Activated naive CD4-positive, alpha-beta T cell treated with anti-CD3 and anti-CD28 coated beads, Interleukin-2, amount 50 U/mL, for 16 hours (primary cell): Measurements from ENCODE around the gene S100P.
A peak's percentile ranks its signal among the peaks of the same experiment; 100 is the strongest.
"Not testable (repeated sequence)": the region's sequence is repeated elsewhere in the genome, so short reads cannot be mapped to it uniquely, and the experiment has no call there.

Source experiments
- DNase-seq: peaks from one replicate; pipeline ENCODE4 v3.0.0-alpha.2; 2020

S100P gene

DNA sequence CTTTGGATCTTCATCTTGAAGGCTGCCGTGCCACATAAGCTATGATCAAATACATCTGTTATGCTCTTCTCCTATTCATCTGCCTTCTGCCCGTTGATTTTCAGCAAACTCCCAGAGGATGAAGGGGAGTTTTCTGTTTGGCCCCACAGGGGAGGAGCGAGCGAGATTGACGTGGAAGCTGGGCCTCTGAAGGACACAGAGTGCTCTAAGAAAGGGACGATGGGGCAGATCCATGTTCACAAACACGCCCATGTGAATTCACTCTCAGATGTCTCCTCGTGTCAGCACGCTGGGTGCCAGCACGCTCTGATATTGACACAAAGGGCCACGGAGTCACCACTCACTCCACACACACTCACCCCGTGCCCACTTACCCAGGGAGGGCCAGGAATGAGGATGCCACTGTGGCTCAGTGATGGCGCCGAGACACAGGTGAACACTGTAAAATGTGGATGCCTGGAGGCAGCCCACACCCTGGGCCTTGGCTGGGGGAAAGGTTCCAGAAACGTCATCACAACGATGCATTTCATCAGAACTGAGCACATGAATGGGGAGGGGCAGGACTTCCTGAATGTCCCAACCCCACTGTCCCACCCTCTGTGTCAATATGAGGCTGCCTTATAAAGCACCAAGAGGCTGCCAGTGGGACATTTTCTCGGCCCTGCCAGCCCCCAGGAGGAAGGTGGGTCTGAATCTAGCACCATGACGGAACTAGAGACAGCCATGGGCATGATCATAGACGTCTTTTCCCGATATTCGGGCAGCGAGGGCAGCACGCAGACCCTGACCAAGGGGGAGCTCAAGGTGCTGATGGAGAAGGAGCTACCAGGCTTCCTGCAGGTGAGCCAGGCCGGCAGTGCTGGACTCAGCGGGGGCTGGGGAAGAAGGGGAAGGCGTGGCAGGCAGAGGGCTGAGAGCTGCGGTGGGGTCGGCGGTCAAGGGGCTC, at the start of gene S100P:
Gene S100P, plus strand, starts transcription at position 648 of the 946 bp plus-strand sequence. Its CDS starts 55 bp downstream, at position 703.
- no peak for DNase-seq

DNA sequence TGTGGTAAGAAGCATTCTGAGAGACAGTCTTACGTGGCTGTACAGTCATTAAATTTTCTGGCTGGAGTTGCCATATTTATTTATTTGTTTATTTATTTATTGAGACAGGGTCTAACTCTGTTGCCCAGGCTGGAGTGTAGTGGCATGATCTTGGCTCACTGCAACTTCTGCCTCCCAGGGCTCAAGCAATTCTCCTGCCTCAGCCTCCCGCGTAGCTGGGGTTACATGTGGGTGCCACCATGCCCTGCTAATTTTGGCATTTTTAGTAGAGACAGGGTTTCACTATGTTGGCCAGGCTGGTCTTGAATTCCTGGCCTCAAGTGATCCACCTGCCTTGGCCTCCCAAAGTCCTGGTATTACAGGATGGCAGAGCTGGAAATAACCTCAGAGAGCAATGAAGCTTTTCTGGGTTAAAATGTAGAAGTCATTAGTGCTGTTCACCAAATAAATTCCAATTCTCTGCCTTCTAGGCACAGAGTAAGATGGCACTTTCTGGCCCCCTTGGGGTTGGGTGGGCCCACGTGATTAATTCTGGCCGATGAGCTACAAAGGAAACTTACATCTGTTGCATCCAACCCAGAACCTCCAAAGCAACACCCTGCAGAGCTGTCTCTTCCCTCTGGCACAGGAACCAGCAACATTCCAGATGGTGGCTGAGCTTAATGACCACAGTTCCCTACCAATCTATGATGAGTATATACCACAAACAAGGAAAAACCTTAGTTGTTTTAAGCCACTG, 48.7 kb upstream of the S100P start:
- DNase-seq, result no peak

DNA sequence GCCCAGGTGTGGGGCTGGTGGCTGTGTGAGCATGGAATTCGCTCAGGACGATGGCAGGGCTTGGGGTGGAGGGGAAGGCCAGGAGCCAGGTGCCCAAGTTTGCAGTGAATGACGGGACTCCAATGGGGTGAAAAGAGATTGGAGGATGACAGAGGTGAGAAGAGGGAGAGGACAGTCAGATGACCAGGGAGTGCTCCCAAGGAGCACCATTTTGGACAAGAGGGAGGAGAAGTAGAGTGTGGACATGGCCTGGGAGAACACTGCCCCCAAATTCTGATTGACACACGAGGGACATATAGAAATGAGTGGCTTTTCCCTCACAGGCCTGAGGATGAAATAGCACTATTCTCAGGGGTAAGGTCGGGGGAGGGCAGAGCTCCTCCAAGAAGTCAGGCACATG, 46.5 kb upstream of the S100P start:
- no peak for DNase-seq

DNA sequence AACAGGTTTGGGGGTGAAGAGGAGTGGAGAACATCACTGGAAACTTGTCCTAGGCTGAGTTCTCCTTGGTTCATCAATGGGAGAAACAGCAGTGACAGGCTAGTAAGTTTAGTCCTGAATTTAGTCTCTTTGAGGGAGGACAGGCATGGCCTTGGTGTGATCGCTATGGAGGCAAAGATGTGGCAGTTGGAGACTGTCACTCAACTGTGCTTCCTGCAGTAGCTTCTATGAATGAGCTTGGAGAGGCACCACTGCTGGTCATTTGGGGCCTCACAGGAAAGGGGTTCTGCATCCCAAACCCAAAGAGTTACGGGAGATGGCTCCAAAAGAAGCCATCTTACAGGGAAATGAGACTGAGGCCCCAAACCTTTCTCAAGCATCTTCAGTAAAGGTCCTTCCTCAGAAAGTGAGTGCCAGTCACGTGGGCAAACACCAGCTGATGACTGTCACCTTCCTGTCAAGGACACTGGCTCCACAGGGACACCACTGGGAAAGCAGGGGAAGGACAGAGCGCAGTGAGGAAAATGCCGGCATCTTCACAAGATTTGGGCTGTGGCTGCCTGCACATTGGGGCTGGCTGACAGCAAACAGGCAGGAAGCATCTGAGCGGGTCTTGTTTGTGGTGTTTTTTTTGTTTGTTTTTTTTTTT, 46.0 kb upstream of the S100P start:
- DNase-seq, result no peak

DNA sequence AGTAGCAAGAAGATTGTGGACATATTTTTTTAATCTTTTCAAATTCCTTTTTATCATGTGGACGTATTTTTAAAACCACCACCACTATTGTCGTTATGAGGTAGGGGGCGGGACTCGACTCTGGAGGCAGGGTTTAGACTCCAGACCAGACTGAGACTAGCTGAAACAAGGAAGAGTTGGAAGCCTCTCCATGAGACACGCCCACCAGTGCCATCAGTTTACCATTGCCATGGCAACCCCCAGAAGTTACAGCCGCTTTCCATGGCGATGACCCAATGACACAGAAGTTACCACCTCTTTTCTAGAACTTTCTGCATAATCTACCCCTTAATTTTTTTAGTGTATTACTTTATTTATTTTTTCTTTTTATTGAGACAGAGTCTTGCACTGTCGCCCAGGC, 44.5 kb upstream of the S100P start:
- DNase-seq, result no peak

DNA sequence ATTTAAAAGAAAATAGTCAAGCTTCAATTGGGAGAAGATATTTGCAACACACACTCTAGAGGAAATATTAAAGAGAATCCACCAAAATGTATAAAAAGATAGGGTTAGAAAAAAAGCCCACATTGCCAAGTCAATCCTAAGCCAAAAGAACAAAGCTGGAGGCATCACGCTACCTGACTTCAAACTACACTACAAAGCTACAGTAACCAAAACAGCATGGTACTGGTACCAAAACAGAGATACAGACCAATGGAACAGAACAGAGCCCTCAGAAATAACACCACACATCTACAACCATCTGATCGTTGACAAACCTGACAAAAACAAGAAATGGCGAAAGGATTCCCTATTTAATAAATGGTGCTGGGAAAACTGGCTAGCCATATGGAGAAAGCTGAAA, 39.5 kb upstream of the S100P start:
- not testable (repeated sequence) for DNase-seq

DNA sequence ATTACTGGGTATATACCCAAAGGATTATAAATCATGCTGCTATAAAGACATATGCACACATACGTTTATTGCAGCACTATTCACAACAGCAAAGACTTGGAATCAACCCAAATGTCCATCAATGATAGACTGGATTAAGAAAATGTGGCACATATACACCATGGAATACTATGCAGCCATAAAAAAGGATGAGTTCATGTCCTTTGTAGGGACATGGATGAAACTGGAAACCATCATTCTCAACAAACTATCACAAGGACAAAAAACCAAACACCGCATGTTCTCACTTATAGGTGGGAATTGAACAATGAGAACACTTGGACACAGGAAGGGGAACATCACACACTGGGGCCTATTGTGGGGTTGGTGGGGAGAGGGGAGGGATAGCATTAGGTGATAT, 38.4 kb upstream of the S100P start:
- DNase-seq, result not testable (repeated sequence)

DNA sequence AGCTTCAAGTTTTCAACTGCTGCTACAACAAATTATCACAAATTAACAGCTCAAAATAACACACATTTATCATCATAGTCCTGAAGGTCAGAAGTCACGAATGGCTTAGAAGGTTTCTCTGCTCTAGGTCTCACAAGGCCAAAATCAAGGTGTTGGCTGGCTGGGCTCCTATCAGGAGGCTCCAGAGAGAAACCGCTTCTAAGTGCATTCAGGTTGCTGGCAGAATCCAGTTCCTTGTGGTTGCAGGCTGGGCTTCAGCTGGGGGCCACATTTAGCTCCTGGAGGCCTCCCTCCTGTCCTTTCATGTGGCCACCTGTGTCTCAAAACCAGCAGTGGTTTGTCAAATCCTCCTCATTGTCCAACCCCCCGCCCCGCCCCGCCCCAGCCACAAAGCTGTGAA, 37.8 kb upstream of the S100P start:
- no peak for DNase-seq

DNA sequence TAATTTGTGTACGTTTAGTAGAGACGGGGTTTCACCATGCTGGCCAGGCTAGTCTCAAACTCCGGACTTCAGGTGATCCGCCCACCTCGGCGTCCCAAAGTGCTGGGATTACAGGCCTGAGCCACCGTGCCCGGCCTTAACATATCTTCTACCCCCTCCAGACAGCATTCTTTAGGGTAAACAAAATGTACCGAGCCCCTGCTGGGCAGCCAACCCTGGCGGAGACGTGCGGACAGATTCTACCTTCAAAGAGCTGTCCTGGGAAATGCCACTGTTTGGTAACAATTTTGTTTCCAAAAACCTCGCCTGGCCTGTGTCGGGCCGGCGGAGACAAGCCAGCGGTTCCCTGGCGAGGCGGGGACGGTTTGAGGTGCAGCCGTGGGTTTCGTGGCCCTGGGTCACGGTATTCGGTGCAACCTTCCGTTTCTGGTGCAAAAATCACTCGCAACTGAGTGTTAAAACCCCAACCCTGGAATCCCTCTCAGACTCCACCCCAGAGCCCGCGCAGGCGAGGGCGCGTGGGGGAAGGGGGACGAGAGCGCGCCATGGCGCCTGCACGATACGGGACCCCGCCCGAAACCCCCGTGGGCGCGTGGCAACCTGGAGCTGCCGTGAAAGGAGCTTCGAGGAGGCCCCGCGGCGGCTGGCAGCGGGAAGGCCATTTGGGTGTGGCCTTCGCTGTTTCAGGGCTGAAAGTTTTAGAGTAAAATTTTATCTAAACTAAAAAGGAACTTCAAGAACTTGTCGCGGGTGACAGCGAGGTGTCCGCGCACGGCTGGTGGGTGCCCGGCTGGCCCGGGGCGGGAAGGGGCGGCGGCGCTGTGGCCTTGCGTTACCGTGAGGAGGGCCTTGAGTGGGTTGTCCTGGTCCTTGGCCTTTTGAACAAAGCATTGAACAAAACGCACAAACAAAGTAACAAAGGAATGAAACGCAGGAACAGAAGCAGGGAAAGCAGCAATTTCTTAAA, 36.2 kb upstream of the S100P start:
- DNase-seq, result no peak

DNA sequence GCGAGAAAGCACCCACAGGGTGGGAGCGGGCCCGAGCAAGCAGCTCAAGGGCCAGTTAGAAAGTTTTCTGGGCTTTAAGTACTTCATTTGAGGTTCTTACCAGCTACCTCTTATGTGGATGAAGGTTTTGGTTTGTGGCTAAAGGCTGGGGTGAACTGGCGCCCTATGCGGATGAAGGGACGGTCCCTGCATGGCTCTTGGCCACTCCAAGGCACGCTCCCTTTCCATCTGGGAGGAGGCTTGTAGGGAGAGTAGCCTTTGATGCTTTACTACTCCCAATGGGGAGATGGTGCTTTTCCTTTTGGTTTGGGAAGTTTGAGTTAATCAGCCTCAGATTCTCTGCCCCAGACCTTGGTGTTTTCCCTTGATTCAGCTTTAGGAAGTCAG, 35.5 kb upstream of the S100P start:
- no peak for DNase-seq

DNA sequence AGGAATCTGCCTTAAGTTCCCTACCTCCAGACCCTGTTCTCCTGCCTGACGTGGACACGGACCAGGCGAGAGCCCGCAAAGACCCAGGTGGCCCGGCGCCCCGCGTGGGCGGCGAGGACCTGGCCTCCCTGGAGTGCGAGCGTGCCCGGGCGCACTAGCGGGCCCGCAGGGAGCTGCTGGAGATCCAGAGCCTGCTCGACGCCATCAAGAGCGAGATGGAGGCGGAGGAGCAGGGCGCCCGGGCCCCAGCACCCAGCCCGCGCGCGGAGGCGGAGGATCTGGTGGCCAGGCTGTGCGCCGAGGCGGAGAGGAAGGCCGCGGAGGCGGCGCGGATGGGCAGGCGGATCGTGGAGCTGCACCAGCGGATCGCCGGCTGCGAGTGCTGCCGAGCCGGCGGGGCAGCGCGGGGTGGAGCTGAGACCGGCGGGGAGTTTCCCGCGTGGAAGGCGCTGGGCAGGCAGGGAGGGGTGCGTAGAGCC, 35.0 kb upstream of the S100P start:
- DNase-seq, result peak; percentile 61

DNA sequence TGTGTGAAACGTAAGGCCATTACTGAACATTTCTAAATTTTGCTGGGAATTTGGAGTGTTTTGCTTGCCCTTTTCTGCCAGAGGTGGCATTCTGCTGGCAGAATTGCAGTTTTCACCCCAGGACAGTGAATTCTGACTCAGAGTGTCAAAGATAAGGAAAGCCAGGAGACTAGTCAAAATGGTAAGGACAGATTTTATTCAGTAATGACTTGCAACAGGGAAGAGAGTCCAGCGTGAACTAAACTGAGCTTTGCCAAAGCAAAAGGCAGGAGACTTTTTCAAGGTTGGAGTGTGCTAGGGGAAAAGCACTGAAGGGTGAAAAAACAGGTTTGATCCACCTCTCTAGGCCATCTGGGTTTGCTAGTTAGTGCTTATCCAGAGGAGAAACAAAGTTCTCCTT, 33.8 kb upstream of the S100P start:
- no peak for DNase-seq

DNA sequence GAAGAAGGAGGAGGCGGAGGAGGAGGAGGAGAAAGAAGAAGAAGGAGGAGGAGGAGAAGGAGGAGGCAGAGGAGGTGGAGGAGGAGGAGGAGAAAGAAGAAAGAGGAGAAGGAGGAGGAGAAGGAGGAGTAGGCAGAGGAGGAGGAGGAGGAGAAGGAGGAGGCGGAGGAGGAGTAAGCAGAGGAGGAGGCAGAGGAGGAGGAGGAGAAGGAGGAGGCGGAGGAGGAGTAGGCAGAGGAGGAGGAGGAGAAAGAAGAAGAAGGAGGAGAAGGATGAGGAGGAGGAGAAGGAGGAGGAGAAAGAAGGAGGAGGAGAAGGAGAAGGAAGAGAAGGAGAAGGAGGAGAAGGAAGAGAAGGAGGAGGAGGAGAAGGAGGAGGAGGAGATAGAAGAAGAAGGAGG, 33.2 kb upstream of the S100P start:
- DNase-seq, result no peak

DNA sequence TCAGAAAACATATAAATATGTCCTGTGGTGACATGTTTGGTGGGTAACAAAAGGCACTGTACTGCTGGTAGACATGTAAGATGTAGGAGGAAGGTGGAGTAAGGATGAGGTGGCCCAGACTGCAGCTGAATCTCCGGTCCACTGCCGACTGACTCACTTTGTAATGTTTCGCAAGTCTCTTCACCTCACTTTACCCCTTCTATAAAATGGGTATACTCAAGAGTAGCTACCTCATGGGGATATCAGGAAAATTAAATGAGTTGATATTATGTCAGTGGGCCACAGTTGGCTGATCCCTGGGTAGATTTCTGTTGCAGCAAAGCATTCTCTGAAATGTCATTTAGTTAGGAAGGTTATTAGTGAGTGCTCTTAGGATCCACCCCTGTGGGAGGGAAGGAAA, 31.1 kb upstream of the S100P start:
- DNase-seq, result no peak

DNA sequence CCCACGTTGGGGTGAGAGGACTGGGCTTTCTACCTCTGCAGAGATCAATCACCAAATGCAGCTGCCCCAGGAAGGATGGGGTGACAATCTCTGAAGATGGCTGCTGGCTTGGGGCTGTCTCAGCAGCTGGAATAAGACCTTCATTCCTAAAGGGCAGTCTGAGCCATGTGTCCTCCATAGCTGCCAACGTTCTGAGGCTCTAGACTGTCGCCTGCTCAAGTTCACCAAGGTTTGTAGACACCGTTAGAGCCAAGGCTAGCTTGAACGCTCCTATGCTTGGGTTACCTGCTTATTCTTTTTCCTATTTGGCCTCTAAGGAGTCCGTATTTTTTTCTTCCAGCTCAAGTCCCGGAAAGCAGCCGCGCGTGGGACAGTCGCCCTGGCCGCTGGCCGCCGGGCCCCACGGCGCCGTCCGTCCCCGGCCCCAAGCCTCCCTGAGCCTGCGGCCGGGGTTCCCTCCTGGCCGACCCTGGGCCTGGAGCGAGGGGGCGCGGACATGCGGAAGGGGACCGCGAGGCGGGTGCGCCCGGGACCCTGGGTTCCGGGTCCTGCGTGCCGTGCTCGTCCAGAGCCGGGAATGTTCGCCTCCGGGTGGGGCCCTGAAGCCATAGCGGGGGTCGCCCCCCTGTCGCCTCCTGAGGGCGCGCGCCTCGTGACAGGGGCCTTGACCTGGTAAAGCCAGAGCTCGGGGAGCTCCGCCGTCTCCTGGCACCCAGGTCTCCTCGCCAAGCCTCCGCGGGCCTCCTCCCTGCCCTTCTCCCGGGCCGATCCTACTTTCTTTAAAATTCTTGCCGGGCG, 29.9 kb upstream of the S100P start:
- no peak for DNase-seq

DNA sequence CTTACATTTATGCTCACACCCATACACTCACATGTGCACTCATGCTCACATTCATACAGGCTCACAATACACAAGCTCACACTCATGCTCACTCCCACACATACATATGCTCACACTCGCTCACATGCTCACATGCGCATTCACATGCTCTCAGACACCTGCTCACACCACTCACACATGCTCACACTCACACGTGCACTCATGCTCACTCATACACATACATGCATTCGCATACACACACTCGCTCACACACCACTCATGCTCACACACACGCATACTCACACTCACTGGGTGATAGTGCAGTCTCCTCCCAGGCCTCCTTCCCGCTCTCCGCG, 28.4 kb upstream of the S100P start:
- no peak for DNase-seq

DNA sequence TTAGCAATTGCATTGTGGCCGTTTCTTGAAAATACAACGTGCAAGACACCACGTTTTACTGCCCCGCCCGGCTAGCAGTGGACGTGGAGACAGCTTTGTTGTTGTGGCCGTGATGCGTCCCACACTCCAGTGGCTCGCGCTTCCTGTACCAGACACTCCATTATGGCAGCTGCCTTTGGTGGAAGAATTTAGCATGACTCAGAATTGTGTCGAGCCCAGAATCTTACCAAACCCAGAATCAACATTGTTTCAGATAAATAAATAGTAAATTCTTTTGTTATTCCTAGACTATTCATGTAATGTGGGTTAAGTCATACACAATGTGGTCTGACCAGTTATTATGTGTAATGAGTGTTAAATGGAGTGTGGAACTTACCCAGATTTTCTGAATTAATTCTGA, 25.3 kb upstream of the S100P start:
- DNase-seq, result no peak

DNA sequence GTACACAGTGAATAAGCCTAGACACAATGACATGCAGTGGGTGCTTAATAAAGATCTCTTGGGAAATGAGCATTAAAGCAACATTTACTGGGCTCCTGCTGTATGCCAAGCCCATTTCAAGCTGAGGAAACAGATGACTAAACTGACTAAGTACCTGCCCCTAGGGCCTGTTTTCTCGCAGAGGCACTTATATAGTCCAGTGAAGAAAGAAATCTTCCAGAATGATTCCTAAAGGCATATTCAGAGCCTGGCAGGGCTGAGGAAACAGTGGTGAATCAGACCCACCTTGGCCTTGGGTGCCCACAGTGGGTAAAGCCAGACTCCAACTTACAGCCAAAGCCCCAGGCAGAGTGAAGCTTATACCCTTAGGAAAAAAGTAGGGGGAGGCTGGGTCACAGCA, 22.0 kb upstream of the S100P start:
- no peak for DNase-seq

DNA sequence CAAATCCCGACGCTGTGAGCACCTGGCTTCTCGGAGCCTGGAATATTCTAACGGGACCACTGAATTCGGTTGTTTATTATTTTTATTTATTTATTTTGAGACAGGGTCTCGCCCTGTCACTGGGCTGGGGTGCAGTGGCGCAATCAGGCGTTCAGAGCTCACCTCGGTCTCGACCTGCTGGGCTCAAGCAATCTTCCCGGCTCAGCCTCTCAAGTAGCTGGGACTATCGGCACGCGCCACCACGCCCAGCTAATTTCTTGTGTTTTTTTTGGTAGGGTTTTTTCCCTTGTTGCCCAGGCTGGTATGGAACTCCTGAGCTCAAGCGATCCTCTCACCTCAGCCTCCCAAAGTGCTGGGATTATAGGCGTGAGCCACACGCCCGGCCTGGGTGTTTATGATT, 21.5 kb upstream of the S100P start:
- DNase-seq, result no peak

DNA sequence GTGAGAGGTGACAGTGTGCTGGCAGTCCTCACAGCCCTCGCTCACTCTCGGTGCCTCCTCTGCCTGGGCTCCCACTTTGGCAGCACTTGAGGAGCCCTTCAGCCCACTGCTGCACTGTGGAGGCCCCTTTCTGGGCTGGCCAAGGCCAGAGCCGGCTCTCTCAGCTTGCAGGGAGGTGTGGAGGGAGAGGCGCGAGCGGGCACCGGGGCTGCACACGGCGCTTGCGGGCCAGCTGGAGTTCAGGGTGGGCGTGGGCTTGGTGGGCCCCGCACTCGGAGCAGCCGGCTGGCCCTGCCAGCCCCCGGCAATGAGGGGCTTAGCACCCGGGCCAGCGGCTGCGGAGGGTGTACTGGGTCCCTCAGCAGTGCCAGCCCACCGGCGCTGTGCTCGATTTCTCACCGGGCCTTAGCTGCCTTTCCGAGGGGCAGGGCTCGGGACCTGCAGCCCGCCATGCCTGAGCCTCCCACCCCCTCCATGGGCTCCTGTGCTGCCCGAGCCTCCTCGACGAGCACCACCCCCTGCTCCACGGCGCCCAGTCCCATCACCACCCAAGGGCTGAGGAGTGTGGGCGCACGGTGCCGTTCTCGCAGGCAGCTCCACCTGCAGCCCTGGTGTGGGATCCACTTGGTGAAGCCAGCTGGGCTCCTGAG, 21.0 kb upstream of the S100P start:
- DNase-seq, result not testable (repeated sequence)

DNA sequence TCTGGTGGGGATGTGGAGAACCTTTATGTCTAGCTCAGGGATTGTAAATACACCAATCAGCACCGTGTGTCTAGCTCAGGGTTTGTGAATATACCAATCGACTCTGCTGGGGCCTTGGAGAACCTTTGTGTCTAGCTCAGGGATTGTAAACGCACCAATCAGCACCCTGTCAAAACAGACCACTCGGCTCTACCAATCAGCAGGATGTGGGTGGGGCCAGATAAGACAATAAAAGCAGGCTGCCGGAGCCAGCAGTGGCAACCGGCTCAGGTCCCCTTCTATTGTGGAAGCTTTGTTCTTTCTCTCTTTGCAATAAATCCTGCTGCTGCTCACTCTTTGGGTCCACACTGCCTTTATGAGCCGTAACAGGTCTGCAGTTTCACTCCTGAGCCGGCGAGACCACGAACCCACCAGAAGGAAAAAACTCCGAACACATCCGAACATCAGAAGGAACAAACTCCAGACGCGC, 20.5 kb upstream of the S100P start:
- peak; percentile 46 for DNase-seq
